ENCODE measurements around the gene PPP6R3.
"Not testable (repeated sequence)": the region's sequence is repeated elsewhere in the genome, so short reads cannot be mapped to it uniquely, and the experiment has no call there.

- TF ChIP-seq CTCF (IDR thresholded peaks at IDR 0.05); POLR2AphosphoS5 (IDR thresholded peaks at IDR 0.05; ENCODE audit: low read depth, low read length): not testable (repeated sequence)
These were observed 12.6 kb upstream of the PPP6R3 start for GRCh38 chr11:68447914-68448313.

Measured in Panc1 (cell line).